Mammary epithelial cell (primary cell): Measurements from ENCODE around the gene WNT7A.

Experiments
- CTCF ChIP-seq, 2 donors: IDR thresholded peaks in 1 of 2; conservative IDR thresholded peaks in 1 of 2; 2 replicates each; pipeline ENCODE4 v1.5.1; 2011 to 2012; ENCODE audit warnings: inconsistent platforms in 2 of 2, low read length in 2 of 2, mild to moderate bottlenecking in 2 of 2, control low read depth in 1 of 2, low read depth in 1 of 2; ENCODE audit not compliant: insufficient read depth in 1 of 2; ENCODE audit errors: extremely low read depth in 1 of 2
- EZH2 ChIP-seq: IDR thresholded peaks from 2 replicates; pipeline ENCODE4 v1.6.1; 2012; ENCODE audit warnings: low read length, inconsistent platforms, borderline replicate concordance

GRCh38 chr3:13782501-13782900, 97.4 kb downstream of the WNT7A start:
- TF ChIP-seq CTCF (conservative IDR thresholded peaks at IDR 0.05 in 1 of 2, IDR thresholded peaks at IDR 0.05 in 1 of 2; ENCODE audit: extremely low read depth in 1 of 2, insufficient read depth in 1 of 2, low read depth in 1 of 2, low read length in 2 of 2) (no peak), EZH2 (no peak)
